HepG2 (cell line): ENCODE data around the gene SSC5D.

ENCODE experiments used
- CHD4 ChIP-seq: fragments of 200-600 bp; sonication (generic); IDR thresholded peaks from 2 replicates; pipeline ENCODE4 v1.7.0; 2017; ENCODE audit warnings: mild to moderate bottlenecking, low read length, borderline replicate concordance
- HDAC2 ChIP-seq: sonication (generic); formaldehyde crosslinking; IDR thresholded peaks from 2 replicates; pipeline ENCODE4 v1.4.0; 2020; ENCODE audit warnings: missing genetic modification reagents
- PBX2 ChIP-seq: IDR thresholded peaks from 2 replicates; pipeline ENCODE4 v1.6.1; 2016; ENCODE audit warnings: control low read depth
- TCF7 ChIP-seq: sonication (generic); IDR thresholded peaks from 2 replicates; pipeline ENCODE4 v1.6.1; 2016; ENCODE audit warnings: antibody characterized with exemption, low read depth
- YY1 ChIP-seq: IDR thresholded peaks from 2 replicates; pipeline ENCODE4 v1.6.1; 2011; ENCODE audit warnings: low read length, low read depth, moderate library complexity, mild to moderate bottlenecking; ENCODE audit not compliant: insufficient read depth, insufficient replicate concordance
- ZBTB1 ChIP-seq: sonication (generic); formaldehyde crosslinking; IDR thresholded peaks from 2 replicates; pipeline ENCODE4 v1.4.0; 2020; ENCODE audit warnings: missing genetic modification reagents, borderline replicate concordance
- ZBTB21 ChIP-seq: sonication (generic); formaldehyde crosslinking; IDR thresholded peaks from 2 replicates; pipeline ENCODE4 v1.4.0; 2020; ENCODE audit warnings: missing genetic modification reagents
- ZBTB44 ChIP-seq: sonication (generic); formaldehyde crosslinking; IDR thresholded peaks from 2 replicates; pipeline ENCODE4 v1.4.0; 2020; ENCODE audit warnings: missing genetic modification reagents
- ZNF282 ChIP-seq: fragments of 450-650 bp; IDR thresholded peaks from 2 replicates; pipeline ENCODE4 v1.6.1; 2018; ENCODE audit not compliant: partially characterized antibody
- ZNF296 ChIP-seq: sonication (generic); formaldehyde crosslinking; conservative IDR thresholded peaks from 2 replicates; pipeline ENCODE4 v1.5.0; 2020; ENCODE audit warnings: mild to moderate bottlenecking, missing genetic modification reagents
- TF ChIP-seq, protein P1 (sequence below): sonication (generic); formaldehyde crosslinking; IDR thresholded peaks from 2 replicates; pipeline ENCODE4 v1.5.0; 2020; ENCODE audit warnings: mild to moderate bottlenecking, missing genetic modification reagents, moderate library complexity

DNA sequence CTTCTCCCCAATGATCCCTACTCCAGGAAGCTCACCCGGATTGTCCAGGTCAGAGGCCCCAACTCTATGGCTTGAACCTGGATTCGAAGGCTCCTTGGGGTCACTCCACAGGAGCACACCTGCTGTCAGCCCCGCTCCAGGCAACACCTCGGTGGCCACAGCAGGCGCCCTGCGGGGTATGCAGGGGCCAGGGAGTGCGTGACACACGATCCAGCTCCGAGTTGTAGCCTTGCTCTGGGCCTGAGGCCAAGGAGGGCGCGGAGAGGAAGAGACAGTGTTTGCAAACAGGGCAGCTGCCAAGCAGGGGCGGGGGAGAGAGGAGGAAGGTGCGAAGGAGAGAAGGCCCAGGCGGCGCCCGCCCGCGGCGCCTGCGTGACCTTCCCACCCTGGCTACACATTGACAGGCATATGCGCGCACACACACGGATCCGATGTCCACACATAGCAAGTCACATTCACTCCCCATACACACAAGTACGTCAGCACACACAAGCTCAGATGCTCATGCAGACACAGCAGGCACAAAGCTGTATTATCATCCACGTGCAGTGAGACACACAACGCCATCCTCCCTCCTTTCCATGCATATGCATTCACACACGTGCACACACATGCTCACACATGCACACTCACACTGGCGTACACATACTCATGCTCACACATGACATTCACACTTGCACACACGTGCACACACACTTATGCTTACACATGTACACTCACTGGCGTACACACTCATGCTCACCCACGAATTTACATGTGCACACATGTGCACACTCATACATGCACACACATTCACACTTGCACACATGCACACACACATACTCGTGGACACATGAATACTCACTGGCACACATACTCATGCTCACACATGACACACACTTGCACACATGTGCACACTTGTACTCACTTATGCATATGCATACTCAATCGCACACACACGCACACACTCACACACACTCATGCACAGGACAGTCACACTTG is 38.3 kb downstream of the SSC5D start:
- TF ChIP-seq TCF7 (no peak), ZBTB21 (CRISPR knock-in tag) (no peak), CHD4 (no peak), HDAC2 (CRISPR knock-in tag) (no peak), ZBTB1 (CRISPR knock-in tag) (no peak), ZNF282 (no peak), PBX2 (CRISPR knock-in tag) (no peak), ZBTB44 (CRISPR knock-in tag) (no peak), YY1 (no peak), ZNF296 (CRISPR knock-in tag) (no peak)
- TF ChIP-seq, protein P1, sequence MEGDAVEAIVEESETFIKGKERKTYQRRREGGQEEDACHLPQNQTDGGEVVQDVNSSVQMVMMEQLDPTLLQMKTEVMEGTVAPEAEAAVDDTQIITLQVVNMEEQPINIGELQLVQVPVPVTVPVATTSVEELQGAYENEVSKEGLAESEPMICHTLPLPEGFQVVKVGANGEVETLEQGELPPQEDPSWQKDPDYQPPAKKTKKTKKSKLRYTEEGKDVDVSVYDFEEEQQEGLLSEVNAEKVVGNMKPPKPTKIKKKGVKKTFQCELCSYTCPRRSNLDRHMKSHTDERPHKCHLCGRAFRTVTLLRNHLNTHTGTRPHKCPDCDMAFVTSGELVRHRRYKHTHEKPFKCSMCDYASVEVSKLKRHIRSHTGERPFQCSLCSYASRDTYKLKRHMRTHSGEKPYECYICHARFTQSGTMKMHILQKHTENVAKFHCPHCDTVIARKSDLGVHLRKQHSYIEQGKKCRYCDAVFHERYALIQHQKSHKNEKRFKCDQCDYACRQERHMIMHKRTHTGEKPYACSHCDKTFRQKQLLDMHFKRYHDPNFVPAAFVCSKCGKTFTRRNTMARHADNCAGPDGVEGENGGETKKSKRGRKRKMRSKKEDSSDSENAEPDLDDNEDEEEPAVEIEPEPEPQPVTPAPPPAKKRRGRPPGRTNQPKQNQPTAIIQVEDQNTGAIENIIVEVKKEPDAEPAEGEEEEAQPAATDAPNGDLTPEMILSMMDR (CRISPR knock-in tag) = no peak
